ENCODE measurements around the gene FCRL1.

The FCRL1 gene

DNA sequence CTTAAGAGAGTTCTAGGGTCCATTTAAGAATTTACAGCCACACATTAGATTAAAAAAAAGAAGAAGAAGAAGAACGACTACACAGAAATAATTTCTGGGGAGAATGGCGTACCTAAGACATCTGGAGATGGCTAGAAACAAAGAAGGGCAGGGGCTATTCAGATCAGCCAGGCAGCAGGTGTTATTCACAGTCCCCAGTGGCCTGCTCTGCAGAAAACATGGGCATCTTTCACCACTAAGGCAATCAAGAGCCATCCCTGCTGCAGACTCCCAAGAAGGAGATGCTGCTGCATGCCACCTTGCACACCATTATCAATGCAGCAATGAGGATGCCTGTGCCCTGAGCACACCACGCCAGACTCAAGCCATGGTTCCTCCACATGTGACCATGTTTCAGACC is 35.1 kb downstream of the FCRL1 start:
- in situ Hi-C loops (cut with HindIII; ENCODE audit: low sequenced_read_pairs): no loop called here
- H3K4me3 ChIP-seq (ENCODE audit: low read depth, low read length): no peak overlapping the region
- TF ChIP-seq, protein P1, sequence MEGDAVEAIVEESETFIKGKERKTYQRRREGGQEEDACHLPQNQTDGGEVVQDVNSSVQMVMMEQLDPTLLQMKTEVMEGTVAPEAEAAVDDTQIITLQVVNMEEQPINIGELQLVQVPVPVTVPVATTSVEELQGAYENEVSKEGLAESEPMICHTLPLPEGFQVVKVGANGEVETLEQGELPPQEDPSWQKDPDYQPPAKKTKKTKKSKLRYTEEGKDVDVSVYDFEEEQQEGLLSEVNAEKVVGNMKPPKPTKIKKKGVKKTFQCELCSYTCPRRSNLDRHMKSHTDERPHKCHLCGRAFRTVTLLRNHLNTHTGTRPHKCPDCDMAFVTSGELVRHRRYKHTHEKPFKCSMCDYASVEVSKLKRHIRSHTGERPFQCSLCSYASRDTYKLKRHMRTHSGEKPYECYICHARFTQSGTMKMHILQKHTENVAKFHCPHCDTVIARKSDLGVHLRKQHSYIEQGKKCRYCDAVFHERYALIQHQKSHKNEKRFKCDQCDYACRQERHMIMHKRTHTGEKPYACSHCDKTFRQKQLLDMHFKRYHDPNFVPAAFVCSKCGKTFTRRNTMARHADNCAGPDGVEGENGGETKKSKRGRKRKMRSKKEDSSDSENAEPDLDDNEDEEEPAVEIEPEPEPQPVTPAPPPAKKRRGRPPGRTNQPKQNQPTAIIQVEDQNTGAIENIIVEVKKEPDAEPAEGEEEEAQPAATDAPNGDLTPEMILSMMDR (IDR thresholded peaks at IDR 0.05; ENCODE audit: low read depth, low read length): no peak
- DNase-seq (ENCODE audit: low read depth, low spot score): no peak

DNA sequence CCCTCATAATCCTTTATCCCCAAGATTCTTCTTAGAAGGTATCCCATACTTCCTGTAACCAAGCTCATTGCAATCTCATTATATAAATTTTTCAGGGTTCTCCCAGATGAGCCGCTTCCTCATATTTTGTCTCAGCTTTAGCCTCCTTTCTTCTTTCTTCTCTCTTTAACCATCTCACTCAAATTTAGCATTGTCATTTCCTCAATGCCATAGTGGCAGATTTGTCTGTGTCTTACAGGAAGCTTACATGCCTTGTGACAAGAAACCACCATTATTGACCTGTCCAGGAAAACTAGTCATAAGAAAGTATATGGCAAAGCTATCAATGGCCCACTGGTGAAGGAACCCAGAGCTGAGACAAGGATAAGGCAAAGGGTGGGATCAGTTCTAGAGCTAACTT is 37.0 kb downstream of the FCRL1 start:
- in situ Hi-C loops (cut with HindIII; ENCODE audit: low sequenced_read_pairs): no loop called here
- no peak overlapping the region for H3K4me3 ChIP-seq (ENCODE audit: low read depth, low read length)

DNA sequence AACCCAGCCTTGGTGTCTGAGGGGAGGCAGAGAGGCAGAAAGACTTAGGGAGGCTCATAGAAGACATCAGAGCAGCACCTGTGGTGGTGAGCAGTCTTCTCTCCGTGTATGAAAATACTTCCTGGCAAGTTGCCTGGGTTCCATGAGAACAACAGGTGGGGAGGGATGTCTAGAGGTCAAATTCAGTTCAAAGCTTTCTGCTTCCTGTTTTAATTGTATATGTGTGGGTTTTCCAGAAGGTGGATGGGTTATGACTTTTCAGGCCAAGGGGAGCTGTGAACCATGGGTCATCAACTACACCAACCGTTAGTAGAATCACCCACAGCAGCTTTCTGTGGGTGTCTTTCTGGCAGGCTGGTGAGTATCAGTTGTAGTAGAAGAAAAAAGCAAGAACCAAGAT is 38.9 kb downstream of the FCRL1 start:
- DNase-seq (ENCODE audit: low read depth, low spot score): no peak
- TF ChIP-seq, protein P1 (IDR thresholded peaks at IDR 0.05; ENCODE audit: low read depth, low read length): no peak
- in situ Hi-C loops (cut with HindIII; ENCODE audit: low sequenced_read_pairs): no loop called here
- H3K4me3 ChIP-seq (ENCODE audit: low read depth, low read length): no peak overlapping the region

More for the DNA sequence above, 37.0 kb downstream of the FCRL1 start:
- TF ChIP-seq, protein P1 (IDR thresholded peaks at IDR 0.05; ENCODE audit: low read depth, low read length): no peak
- DNase-seq (ENCODE audit: low read depth, low spot score): no peak

DNA sequence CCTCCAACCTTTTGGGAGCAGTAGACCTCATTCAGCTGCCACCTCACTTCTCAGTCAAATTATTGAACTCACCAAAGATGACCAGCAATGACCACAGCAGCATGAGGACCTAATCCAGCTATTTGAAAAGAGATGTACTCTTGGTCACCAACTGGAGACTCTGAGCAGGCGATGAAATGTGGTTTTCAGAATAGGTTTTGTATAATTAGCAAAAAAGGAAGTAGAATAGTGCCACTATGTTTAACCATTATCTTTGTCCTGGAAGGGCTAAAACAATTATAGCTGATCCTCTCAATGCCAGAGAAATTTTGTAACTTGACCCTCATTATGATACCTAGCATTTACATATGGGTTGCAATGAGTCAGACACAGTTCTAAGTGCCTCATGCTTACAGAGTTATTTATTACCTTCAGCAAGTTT is 42.9 kb downstream of the FCRL1 start, which contains the start of gene FCRL2:
Gene FCRL2, minus strand, starts transcription at position 162 of the 421 bp plus-strand sequence. Its CDS starts 59 bp downstream, at position 103.
- TF ChIP-seq, protein P1 (IDR thresholded peaks at IDR 0.05; ENCODE audit: low read depth, low read length): no peak
- DNase-seq (ENCODE audit: low read depth, low spot score): no peak
- in situ Hi-C loops (cut with HindIII; ENCODE audit: low sequenced_read_pairs): no loop called here
- H3K4me3 ChIP-seq (ENCODE audit: low read depth, low read length): no peak within 1 kb of the TSS

DNA sequence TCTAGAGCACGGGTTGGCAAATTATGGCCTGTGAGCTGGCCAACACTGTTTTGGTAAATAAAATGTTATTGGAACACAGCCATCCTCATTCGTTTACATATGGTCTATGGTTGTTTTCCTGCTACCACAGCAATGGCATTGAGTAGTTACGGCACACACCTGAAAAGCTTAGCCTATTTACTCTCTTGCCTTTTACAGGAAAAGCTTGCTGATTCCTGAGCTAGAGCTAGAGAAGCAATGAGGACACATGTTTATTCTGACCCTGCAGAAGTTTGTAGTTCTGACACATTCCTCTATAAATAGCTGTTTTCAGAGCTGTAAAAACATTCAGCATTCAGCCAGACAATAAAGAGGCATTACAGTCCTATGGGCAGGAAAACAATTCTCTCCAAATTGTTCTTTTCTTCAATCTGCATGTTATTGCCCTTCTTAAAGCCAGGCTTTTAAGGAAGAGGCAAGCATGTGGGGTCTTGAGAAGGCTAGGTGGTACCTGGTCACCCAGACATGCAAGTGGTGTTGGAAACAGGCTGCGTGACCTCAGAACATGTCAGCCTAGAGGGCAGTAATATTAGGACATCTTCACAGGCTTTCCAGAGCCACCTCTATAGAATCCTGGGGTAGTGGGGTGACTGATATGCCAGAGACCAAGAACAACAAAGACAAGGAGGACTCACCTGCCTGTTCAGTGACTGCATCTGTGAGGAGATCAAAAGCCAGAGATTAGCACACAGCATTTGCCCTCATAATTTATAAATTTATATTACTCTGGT is 44.6 kb downstream of the FCRL1 start:
- TF ChIP-seq, protein P1 (IDR thresholded peaks at IDR 0.05; ENCODE audit: low read depth, low read length): no peak
- in situ Hi-C loops (cut with HindIII; ENCODE audit: low sequenced_read_pairs): no loop called here

DNA sequence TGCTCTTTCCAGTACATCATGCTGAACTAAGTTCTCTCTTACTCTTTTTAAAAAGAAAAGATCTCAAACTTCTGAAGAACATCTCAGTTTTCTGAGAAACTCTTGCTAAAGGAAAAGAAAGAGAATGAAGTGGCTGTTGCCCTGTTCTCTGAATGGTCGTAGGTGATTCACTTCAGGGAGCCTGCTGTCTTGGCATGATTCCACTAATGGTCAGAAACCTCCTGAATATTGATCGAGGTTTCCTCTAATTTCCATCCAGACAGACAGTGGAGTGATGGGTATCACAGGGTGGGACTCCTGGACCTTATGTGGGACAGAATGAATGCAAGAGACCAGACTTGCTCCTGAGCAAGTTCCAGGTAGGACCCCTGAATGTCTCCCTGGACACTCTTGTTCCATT is 45.5 kb downstream of the FCRL1 start:
- DNase-seq (ENCODE audit: low read depth, low spot score): no peak
- TF ChIP-seq, protein P1 (IDR thresholded peaks at IDR 0.05; ENCODE audit: low read depth, low read length): no peak
- no peak overlapping the region for H3K4me3 ChIP-seq (ENCODE audit: low read depth, low read length)
- in situ Hi-C loops (cut with HindIII; ENCODE audit: low sequenced_read_pairs): no loop called here

More for the DNA sequence above, 44.6 kb downstream of the FCRL1 start:
- no peak for DNase-seq (ENCODE audit: low read depth, low spot score)
- no peak overlapping the region for H3K4me3 ChIP-seq (ENCODE audit: low read depth, low read length)
